HepG2 (cell line): Measurements from ENCODE around the gene ZSCAN2. TPM values are rescaled to one million over a fixed set of nuclear protein-coding genes. Genes with fewer than 3 reads are reported as not detected.

Source experiments
- ATF1 ChIP-seq: IDR thresholded peaks from 2 replicates; pipeline ENCODE4 v1.6.1; 2016; ENCODE audit warnings: mild to moderate bottlenecking, control low read depth
- BCL6 ChIP-seq: IDR thresholded peaks from 2 replicates; pipeline ENCODE4 v1.6.1; 2016; ENCODE audit warnings: missing genetic modification reagents, missing compliant biosample characterization
- ESRRA ChIP-seq: sonication (generic); formaldehyde crosslinking; IDR thresholded peaks from 2 replicates; pipeline ENCODE4 v1.5.1; 2020; ENCODE audit warnings: mild to moderate bottlenecking, low read depth, missing genetic modification reagents
- FOSL2 ChIP-seq: sonication (generic); formaldehyde crosslinking; IDR thresholded peaks from 2 replicates; pipeline ENCODE4 v1.4.0; 2020; ENCODE audit warnings: missing genetic modification reagents
- HNF4A ChIP-seq: sonication (generic); formaldehyde crosslinking; IDR thresholded peaks from 2 replicates; pipeline ENCODE4 v1.4.0; 2020; ENCODE audit warnings: missing genetic modification reagents
- HNRNPLL ChIP-seq: fragments of 200-400 bp; formaldehyde crosslinking; IDR thresholded peaks from 2 replicates; pipeline ENCODE4 v1.6.1; 2017; ENCODE audit warnings: mild to moderate bottlenecking, low read depth, low read length; ENCODE audit not compliant: poor library complexity, severe bottlenecking
- IRF2 ChIP-seq: IDR thresholded peaks from 2 replicates; pipeline ENCODE4 v1.6.1; 2018; ENCODE audit warnings: missing genetic modification reagents, missing compliant biosample characterization
- KAT8 ChIP-seq: IDR thresholded peaks from 2 replicates; pipeline ENCODE4 v1.6.1; 2016; ENCODE audit warnings: missing genetic modification reagents, missing compliant biosample characterization
- MTERF4 ChIP-seq: sonication (generic); formaldehyde crosslinking; IDR thresholded peaks from 2 replicates; pipeline ENCODE4 v1.8.0; 2023; ENCODE audit warnings: mild to moderate bottlenecking, missing genetic modification reagents
- PAXIP1 ChIP-seq: sonication (generic); formaldehyde crosslinking; conservative IDR thresholded peaks from 2 replicates; pipeline ENCODE4 v1.4.0; 2020; ENCODE audit warnings: mild to moderate bottlenecking, missing genetic modification reagents, moderate library complexity
- PRDM15 ChIP-seq: sonication (generic); formaldehyde crosslinking; IDR thresholded peaks from 2 replicates; pipeline ENCODE4 v1.4.0; 2020; ENCODE audit warnings: missing genetic modification reagents
- TFE3 ChIP-seq: IDR thresholded peaks from 2 replicates; pipeline ENCODE4 v1.6.1; 2016
- TP53 ChIP-seq: sonication (generic); formaldehyde crosslinking; conservative IDR thresholded peaks from 2 replicates; pipeline ENCODE4 v1.4.0; 2020; ENCODE audit warnings: missing genetic modification reagents
- ZFP91 ChIP-seq: sonication (generic); formaldehyde crosslinking; IDR thresholded peaks from 2 replicates; pipeline ENCODE4 v1.9.0; 2022; ENCODE audit warnings: missing genetic modification reagents, mild to moderate bottlenecking, borderline replicate concordance
- ZNF414 ChIP-seq: sonication (generic); formaldehyde crosslinking; IDR thresholded peaks from 2 replicates; pipeline ENCODE4 v1.5.0; 2020; ENCODE audit warnings: missing genetic modification reagents
- polyA plus RNA-seq, 8 experiments: library from polyadenylated mRNA; depleted of rRNA in 3 of 8; stranded (reverse) in 7 of 8; unstranded in 1 of 8; fragments of >200 nt; fragmentation: Illumina TruSeq in 4 of 8; extraction: Trizol in 4 of 8; gene quantifications; 2 replicates each; pipeline versions ENCODE4 v1.2.1 to v1.2.3, GENCODE V29; 2011 to 2016; ENCODE audit warnings: low read depth in 4 of 8, missing spikeins in 1 of 8, mixed read lengths in 1 of 8; ENCODE audit not compliant: insufficient read depth in 1 of 8
- total RNA-seq, 5 experiments: library from RNA; depleted of rRNA; stranded (reverse); fragments of >200 nt; fragmentation: Illumina TruSeq; extraction: Trizol; gene quantifications; 2 replicates each; pipeline ENCODE4 v1.2.3, GENCODE V29; 2016; ENCODE audit warnings: low read depth in 1 of 5

ZSCAN2 gene
- total and polyA plus RNA-seq, 2 of the 13 experiments (the other 11 are each of a cell fraction or from before 2014, with no cell fraction given), result 11.4 to 21.5 TPM

GRCh38 chr15:84594617-84595290 is 6.1 kb upstream of the ZSCAN2 start (continued):
- TF ChIP-seq PRDM15 (CRISPR knock-in tag) (peak; percentile 77; the same call in 1 of the 2 replicates), TP53 (CRISPR knock-in tag) (no peak), BCL6 (CRISPR knock-in tag) (0 out of 2 replicates have a peak, but pooled peaks have one; percentile 28), ZFP91 (CRISPR knock-in tag) (peak; percentile 25), MTERF4 (CRISPR knock-in tag) (no peak), ZNF414 (CRISPR knock-in tag) (no peak), FOSL2 (CRISPR knock-in tag) (peak; percentile 34; the same call in 1 of the 2 replicates), HNF4A (CRISPR knock-in tag) (peak; percentile 90), PAXIP1 (CRISPR knock-in tag) (peak; percentile 77), TFE3 (CRISPR knock-in tag) (0 out of 2 replicates have a peak, but pooled peaks have one; percentile 21), ATF1 (CRISPR knock-in tag) (no peak), IRF2 (CRISPR knock-in tag) (0 out of 2 replicates have a peak, but pooled peaks have one; percentile 58), KAT8 (peak; percentile 32; the same call in 1 of the 2 replicates), HNRNPLL (no peak), ESRRA (CRISPR knock-in tag) (no peak)
